HepG2 (cell line): ENCODE results near the gene NELFB. TPM values are rescaled to one million over a fixed set of nuclear protein-coding genes. Genes with fewer than 3 reads are reported as not detected.

ENCODE experiments used
- ATAC-seq: fragments of 200-7000 bp; cut with Tn5 transposase; 3 replicates; pipeline ENCODE4 v1.9.1; 2020; ENCODE audit warnings: mild to moderate bottlenecking, moderate library complexity
- BruUV-seq: library from RNA; stranded (reverse); fragments of 400-500 nt; replicated peaks from 2 replicates; lab custom pipeline; 2021; lab: Mats Ljungman, UMichigan
- CTCF ChIA-PET: fragments of 300-600 bp; formaldehyde crosslinking; extraction: SDS; loops from one replicate; lab custom pipeline; 2021; ENCODE audit warnings: low total read pairs, inconsistent platforms, low intra/inter-chr PET ratio; lab: Yijun Ruan, JAX
- POLR2A ChIA-PET: fragments of 350-600 bp; sonication (Branson Sonifier 250); formaldehyde crosslinking; loops from one replicate; lab custom pipeline; 2020; ENCODE audit warnings: antibody characterized with exemption, inconsistent platforms; lab: Yijun Ruan, JAX
- DNase-seq: peaks from one replicate; pipeline ENCODE4 v3.0.0-alpha.2; 2015; ENCODE audit warnings: low spot score
- FAIRE-seq: peaks from 3 replicates; lab custom pipeline; 2011; peaks lifted over from hg19 to GRCh38; lab: Jason Lieb, UNC
- H2AFZ ChIP-seq: one replicate; pipeline ENCODE4 v1.6.1; 2011; ENCODE audit warnings: low read length, inconsistent platforms
- H3K27ac ChIP-seq: fragments of 300-600 bp; 3 replicates; pipeline ENCODE4 v1.8.0; 2011; ENCODE audit warnings: mixed run types, mild to moderate bottlenecking, mixed read lengths, low read length, inconsistent platforms; ENCODE audit not compliant: insufficient read depth; ENCODE audit errors: extremely low read length
- H3K27me3 ChIP-seq, 2 experiments: fragments of 200-600 bp in 1 of 2; 2 replicates in 1 of 2; 3 replicates in 1 of 2; pipeline versions ENCODE4 v1.6.0 to v1.8.0; 2011; ENCODE audit warnings: low read length in 2 of 2, mild to moderate bottlenecking in 2 of 2, moderate library complexity in 2 of 2, inconsistent platforms in 1 of 2; ENCODE audit not compliant: insufficient read depth in 2 of 2, control insufficient read depth in 1 of 2
- H3K36me3 ChIP-seq, 2 experiments: fragments of 200-600 bp in 1 of 2; replicated peaks in 1 of 2; 2 replicates in 1 of 2; 3 replicates in 1 of 2; pipeline versions ENCODE4 v1.5.1 to v1.8.0; 2011; ENCODE audit warnings: low read length in 2 of 2, inconsistent platforms in 1 of 2; ENCODE audit not compliant: insufficient read depth in 2 of 2, control insufficient read depth in 1 of 2
- H3K4me1 ChIP-seq: 2 replicates; pipeline ENCODE4 v1.5.1; 2012; ENCODE audit warnings: low read length, inconsistent platforms; ENCODE audit not compliant: insufficient read depth
- H3K4me2 ChIP-seq: 2 replicates; pipeline ENCODE4 v1.6.0; 2011; ENCODE audit warnings: low read depth, low read length, inconsistent platforms
- H3K4me3 ChIP-seq, 3 experiments: fragments of 200-600 bp in 1 of 3; sonication (generic), shearing (Covaris generic) in 1 of 3; replicated peaks in 1 of 3; 2 replicates each; pipeline ENCODE4 v1.5.1; 2011 to 2016; ENCODE audit warnings: low read length in 3 of 3, inconsistent platforms in 2 of 3, low read depth in 2 of 3, mild to moderate bottlenecking in 2 of 3, control low read depth in 1 of 3, mixed read lengths in 1 of 3; ENCODE audit not compliant: insufficient read depth in 1 of 3
- H3K79me2 ChIP-seq: one replicate; pipeline ENCODE4 v1.6.1; 2011; ENCODE audit warnings: low read length, inconsistent platforms; ENCODE audit not compliant: insufficient read depth
- H3K9ac ChIP-seq: 2 replicates; pipeline ENCODE4 v1.6.0; 2011; ENCODE audit warnings: mild to moderate bottlenecking, low read depth, low read length, inconsistent platforms; ENCODE audit not compliant: insufficient read depth
- H3K9me3 ChIP-seq: 2 replicates; pipeline ENCODE4 v1.5.1; 2012; ENCODE audit warnings: mild to moderate bottlenecking, low read length
- H4K20me1 ChIP-seq: 2 replicates; pipeline ENCODE4 v1.6.0; 2011; ENCODE audit warnings: inconsistent platforms, mild to moderate bottlenecking, low read length, moderate library complexity; ENCODE audit not compliant: insufficient read depth
- CCAR2 ChIP-seq: fragments of 200-400 bp; formaldehyde crosslinking; optimal IDR thresholded peaks from 2 replicates; pipeline ENCODE3; 2018; ENCODE audit warnings: low read depth, mild to moderate bottlenecking, low read length, moderate library complexity
- CHD4 ChIP-seq: fragments of 200-600 bp; sonication (generic); IDR thresholded peaks from 2 replicates; pipeline ENCODE4 v1.7.0; 2017; ENCODE audit warnings: mild to moderate bottlenecking, low read length, borderline replicate concordance
- CREB3 ChIP-seq: sonication (generic); formaldehyde crosslinking; IDR thresholded peaks from 2 replicates; pipeline ENCODE4 v1.5.0; 2020; ENCODE audit warnings: missing genetic modification reagents
- DRAP1 ChIP-seq: IDR thresholded peaks from 2 replicates; pipeline ENCODE4 v1.6.1; 2016; ENCODE audit warnings: missing genetic modification reagents, missing compliant biosample characterization
- FUBP1 ChIP-seq: sonication (generic); formaldehyde crosslinking; IDR thresholded peaks from 2 replicates; pipeline ENCODE4 v1.5.1; 2020; ENCODE audit warnings: missing genetic modification reagents, mild to moderate bottlenecking, borderline replicate concordance
- HINFP ChIP-seq: sonication (generic); formaldehyde crosslinking; IDR thresholded peaks from 2 replicates; pipeline ENCODE4 v1.4.0; 2020; ENCODE audit warnings: low read depth, mild to moderate bottlenecking, missing genetic modification reagents
- HMGXB4 ChIP-seq, 2 experiments: sonication (generic) in 1 of 2; formaldehyde crosslinking in 1 of 2; IDR thresholded peaks; 2 replicates each; pipeline versions ENCODE4 v1.4.0 to v1.6.1; 2018 to 2020; ENCODE audit warnings: missing genetic modification reagents in 2 of 2, borderline replicate concordance in 1 of 2, low read depth in 1 of 2, mild to moderate bottlenecking in 1 of 2, missing biosample characterization in 1 of 2
- NFRKB ChIP-seq: fragments of 450-650 bp; IDR thresholded peaks from 2 replicates; pipeline ENCODE4 v1.6.1; 2017
- PRPF4 ChIP-seq: fragments of 200-400 bp; formaldehyde crosslinking; IDR thresholded peaks from 2 replicates; pipeline ENCODE4 v1.6.1; 2016; ENCODE audit warnings: low read length, low read depth; ENCODE audit not compliant: poor library complexity, severe bottlenecking
- ZBTB21 ChIP-seq: sonication (generic); formaldehyde crosslinking; IDR thresholded peaks from 2 replicates; pipeline ENCODE4 v1.4.0; 2020; ENCODE audit warnings: missing genetic modification reagents
- ZKSCAN1 ChIP-seq: fragments of 150-350 bp; IDR thresholded peaks from 2 replicates; pipeline ENCODE4 v1.6.1; 2014; ENCODE audit warnings: low read length
- ZNF782 ChIP-seq: sonication (generic); formaldehyde crosslinking; IDR thresholded peaks from 2 replicates; pipeline ENCODE4 v1.4.0; 2020; ENCODE audit warnings: missing genetic modification reagents, mild to moderate bottlenecking, borderline replicate concordance
- WGBS: methylation state at CpG from one replicate; pipeline ENCODE4 v1.1.6; 2017; ENCODE audit warnings: low lambda C conversion rate; 5-methylcytosine and 5-hydroxymethylcytosine counted together
- in situ Hi-C: cut with HindIII; loops from 2 replicates; pipeline ENCODE4 v1.10.0; 2017; ENCODE audit warnings: low pct_unique_long_range_greater_than_20kb; ENCODE audit not compliant: extremely low pct_ligation_motif_present
- intact Hi-C: fragments of 100-400 bp; cut with micrococcal nuclease; formaldehyde crosslinking; loops from one replicate; pipeline ENCODE4 v1.10.0; 2022; ENCODE audit not compliant: unreplicated experiment
- polyA plus RNA-seq, 8 experiments: library from polyadenylated mRNA; depleted of rRNA in 3 of 8; stranded (reverse) in 7 of 8; unstranded in 1 of 8; fragments of >200 nt; fragmentation: Illumina TruSeq in 4 of 8; extraction: Trizol in 4 of 8; gene quantifications; 2 replicates each; pipeline versions ENCODE4 v1.2.1 to v1.2.3, GENCODE V29; 2011 to 2016; ENCODE audit warnings: low read depth in 4 of 8, missing spikeins in 1 of 8, mixed read lengths in 1 of 8; ENCODE audit not compliant: insufficient read depth in 1 of 8
- total RNA-seq, 5 experiments: library from RNA; depleted of rRNA; stranded (reverse); fragments of >200 nt; fragmentation: Illumina TruSeq; extraction: Trizol; gene quantifications; 2 replicates each; pipeline ENCODE4 v1.2.3, GENCODE V29; 2016; ENCODE audit warnings: low read depth in 1 of 5

The NELFB gene
- total and polyA plus RNA-seq, 2 of the 13 experiments (the other 11 are each of a cell fraction or from before 2014, with no cell fraction given), result 26.5 to 45.8 TPM

- peaks cover 33% of the 10 kb centered on the region for H3K4me1 ChIP-seq
- H3K9me3 ChIP-seq, result no peaks in the 10 kb centered on the region
- BruUV-seq, result no TSS peak
- H3K4me2 ChIP-seq, result no peak overlapping the region
- 78% methylated on average over 3 of the region's 3 CpGs for WGBS
- FAIRE-seq (no peak), ATAC-seq (no peak), DNase-seq (no peak)
- no peak overlapping the region for H2AFZ ChIP-seq
- no peak overlapping the region for H3K27ac ChIP-seq
- in situ Hi-C loops (no loop called here), intact Hi-C loops (no loop called here)
- ChIA-PET CTCF (no interaction called here), POLR2A (no interaction called here)
- H3K36me3 ChIP-seq, result peaks cover 13 to 34% of the 10 kb centered on the region in 2 experiments; a peak in 4 of 5 replicates
- H3K27me3 ChIP-seq, result no peaks in the 10 kb centered on the region
- no peaks in the 10 kb centered on the region for H4K20me1 ChIP-seq
- no peak overlapping the region for H3K9ac ChIP-seq
- no peaks in the 10 kb centered on the region for H3K79me2 ChIP-seq
- no peak overlapping the region for H3K4me3 ChIP-seq
- TF ChIP-seq NFRKB (no peak), ZBTB21 (CRISPR knock-in tag) (no peak), CHD4 (no peak), FUBP1 (no peak), ZNF782 (CRISPR knock-in tag) (no peak), DRAP1 (CRISPR knock-in tag) (no peak), HMGXB4 (CRISPR knock-in tag; IDR thresholded peaks at IDR 0.05; ENCODE audit: borderline replicate concordance in 1 of 2, low read depth in 1 of 2) (no peak), PRPF4 (no peak), CREB3 (CRISPR knock-in tag) (no peak), ZKSCAN1 (no peak), CCAR2 (no peak), HINFP (CRISPR knock-in tag) (no peak)
Observed at GRCh38 chr9:137271696-137272076, 16.6 kb downstream of the NELFB start.
